SW480 (cell line): Measurements from ENCODE around the gene CYBRD1.
"Not testable (repeated sequence)": the region's sequence is repeated elsewhere in the genome, so short reads cannot be mapped to it uniquely, and the experiment has no call there.

Experiments used
- DNase-seq: peaks from one replicate; pipeline ENCODE4 v3.0.0-alpha.2; 2016; ENCODE audit warnings: low spot score

CYBRD1 gene, protein sequence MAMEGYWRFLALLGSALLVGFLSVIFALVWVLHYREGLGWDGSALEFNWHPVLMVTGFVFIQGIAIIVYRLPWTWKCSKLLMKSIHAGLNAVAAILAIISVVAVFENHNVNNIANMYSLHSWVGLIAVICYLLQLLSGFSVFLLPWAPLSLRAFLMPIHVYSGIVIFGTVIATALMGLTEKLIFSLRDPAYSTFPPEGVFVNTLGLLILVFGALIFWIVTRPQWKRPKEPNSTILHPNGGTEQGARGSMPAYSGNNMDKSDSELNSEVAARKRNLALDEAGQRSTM

DNA sequence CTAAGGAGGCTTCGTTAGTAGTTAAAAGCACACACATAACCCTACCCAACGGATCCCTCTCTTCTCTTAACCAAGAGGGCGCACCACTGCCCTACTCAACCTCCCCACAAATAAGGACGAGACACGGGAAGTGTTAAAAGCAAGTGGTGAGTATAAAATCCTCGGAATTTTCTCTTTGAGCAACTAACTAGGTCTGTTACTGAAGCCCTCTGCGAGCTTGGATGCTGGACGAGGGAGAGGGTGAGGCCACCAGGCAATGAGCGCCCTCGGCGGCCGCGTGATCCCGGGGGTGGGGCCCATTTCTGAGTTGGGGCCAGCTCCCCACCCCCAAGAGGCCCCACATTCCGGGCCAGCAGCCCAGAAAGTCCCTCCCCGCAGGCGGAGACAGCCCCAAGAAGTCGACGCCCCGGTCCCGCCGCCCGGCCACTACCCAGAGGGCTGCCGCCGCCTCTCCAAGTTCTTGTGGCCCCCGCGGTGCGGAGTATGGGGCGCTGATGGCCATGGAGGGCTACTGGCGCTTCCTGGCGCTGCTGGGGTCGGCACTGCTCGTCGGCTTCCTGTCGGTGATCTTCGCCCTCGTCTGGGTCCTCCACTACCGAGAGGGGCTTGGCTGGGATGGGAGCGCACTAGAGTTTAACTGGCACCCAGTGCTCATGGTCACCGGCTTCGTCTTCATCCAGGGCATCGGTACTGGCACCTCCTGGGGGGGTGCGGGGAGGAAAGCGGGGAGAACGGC, at the start of gene CYBRD1:
CYBRD1 (plus strand) TSS at position 423 of the 736 bp plus-strand sequence; CDS start at position 495, 72 bp downstream.
- DNase-seq, result peak; percentile 66

DNA sequence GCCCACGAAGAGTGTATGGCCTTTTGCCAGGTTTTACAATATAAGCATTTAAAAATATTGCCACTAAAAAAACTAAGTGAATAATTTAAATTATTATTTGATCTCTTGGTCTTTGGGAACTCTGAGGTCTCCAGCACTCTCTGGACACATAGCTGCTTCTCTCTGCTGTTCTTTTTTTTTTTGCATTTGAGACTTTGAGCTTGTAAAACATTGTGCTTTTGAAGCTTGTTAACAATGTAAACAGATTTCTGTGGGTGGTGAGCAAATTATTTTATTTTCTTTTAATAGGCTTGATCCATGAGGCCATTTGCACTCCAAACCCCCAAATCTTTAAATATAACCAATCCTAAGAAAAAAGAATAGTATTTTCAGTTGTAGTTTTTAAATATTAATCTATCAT, 46.3 kb upstream of the CYBRD1 start:
- DNase-seq, result no peak

DNA sequence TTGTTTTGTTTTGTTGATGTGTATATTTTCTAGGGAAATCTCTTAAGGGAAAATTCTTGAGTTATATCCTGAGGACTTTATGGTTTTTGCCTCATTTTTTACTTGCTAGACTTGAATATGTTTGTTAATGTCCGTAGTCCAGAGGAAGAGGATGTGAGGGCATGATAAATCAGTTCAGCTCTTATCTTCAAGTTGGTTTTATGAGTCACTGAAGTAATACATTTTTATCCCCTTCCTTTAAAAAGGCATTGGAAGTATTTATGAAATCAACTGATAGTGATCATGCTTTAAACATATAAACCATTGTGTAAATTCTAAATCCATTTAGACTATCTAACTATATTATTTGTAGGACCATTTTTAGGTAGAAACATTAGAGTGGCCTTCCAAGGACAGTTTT, 43.9 kb upstream of the CYBRD1 start:
- no peak for DNase-seq

DNA sequence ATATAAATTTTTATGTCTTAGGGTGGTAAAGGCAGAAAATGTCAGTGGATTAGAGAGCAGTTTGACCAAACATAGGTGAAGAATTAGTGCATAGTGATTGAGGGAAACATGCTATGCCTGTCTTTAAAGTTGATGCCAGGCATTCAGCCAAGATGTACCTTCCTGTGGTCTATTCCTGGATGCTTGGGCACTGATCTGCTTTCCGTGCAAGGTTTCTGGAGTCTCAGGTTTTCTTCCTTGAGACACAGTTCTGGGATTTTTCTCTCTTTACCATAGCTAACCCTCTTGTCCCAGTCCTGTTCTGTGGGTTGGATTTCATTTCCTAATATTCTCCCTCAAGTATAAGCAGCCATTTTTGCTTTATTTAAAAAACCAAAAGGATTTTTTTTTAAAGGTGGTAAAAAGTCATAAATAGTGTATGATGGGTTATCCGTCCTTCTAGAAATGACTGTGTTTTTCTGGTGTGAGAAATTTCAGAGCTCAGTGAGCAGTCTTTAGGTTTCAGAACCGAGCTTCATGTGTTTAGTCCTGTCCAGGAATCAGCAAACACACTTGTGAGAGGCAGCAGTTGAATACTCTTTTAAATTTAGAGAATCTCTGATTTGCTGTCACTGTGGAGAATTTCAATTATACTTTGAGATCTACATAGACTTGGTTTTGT, 43.0 kb upstream of the CYBRD1 start:
- DNase-seq, result no peak

DNA sequence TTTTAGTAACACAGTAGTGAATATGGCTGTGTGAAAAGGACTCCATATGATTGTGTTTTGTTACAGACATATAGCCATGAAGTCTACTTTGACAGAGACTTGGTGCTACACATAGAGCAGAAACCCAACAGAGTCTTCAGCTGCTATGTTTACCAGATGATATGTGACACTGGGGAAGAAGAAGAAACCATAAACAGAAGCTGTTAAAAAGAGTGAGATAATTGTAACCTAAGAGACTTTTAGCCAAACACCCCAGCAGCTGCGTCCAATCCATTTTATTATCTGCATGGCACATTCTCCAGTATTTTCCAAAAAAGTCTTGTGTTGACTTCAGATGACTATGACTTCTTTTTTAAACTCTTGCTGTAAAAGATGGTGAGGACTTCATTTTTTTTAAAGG, 41.4 kb upstream of the CYBRD1 start:
- DNase-seq, result no peak

DNA sequence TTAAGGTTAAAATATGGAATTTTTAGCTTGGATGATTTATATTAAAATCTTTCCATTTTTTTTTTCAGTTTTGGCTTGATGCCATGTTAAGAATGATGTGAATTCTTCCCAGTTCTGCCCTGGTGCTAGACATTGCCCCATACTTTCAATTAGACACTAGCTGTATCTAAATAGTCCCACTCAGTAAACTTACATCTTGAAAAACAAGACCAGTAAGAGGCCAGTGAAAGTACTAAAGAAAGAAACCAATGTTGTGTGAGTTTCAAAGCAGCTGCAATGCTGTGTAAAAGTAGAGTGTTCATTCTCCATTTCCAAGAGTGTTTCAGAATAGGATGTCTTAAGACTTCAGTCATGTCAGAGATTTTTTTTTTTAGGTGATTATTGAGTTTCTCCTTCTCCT, 40.0 kb upstream of the CYBRD1 start:
- no peak for DNase-seq

DNA sequence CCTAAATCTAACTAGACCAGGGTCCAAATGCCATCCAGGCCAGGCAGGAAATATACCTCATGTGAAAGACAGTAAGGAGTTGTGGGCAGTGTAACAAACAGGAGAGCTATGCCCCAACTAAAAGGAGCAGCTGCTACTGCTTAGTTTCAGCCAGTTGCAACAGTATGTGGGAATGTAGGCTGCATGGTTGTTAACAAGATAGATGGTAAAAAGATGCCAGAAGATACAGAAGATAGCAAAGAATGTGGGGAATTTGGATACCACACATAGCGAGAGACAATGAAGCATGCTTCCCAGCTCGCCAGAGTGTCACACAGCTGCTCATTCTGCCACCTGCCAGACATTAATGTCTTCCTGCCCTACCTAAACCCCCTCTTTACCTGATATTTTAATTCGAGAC, 39.4 kb upstream of the CYBRD1 start:
- no peak for DNase-seq

DNA sequence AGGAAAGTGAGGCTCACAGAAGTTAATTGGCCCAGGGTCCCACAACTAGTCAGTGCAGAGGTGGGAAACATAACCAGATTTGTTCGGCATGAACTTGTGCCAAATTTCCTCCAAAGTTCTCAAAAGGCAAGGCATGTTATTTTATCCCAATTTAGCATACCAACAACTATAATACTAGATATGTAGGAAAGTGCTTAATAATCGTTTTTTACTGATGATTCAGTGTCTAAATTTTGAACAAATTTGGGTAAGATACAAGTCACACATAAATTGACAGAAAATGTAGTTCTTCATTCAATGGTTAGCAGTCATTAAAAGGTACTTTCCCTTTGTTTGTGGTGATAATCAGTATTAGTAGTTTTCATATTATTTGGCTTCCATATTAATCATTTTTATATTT, 38.5 kb upstream of the CYBRD1 start:
- no peak for DNase-seq

DNA sequence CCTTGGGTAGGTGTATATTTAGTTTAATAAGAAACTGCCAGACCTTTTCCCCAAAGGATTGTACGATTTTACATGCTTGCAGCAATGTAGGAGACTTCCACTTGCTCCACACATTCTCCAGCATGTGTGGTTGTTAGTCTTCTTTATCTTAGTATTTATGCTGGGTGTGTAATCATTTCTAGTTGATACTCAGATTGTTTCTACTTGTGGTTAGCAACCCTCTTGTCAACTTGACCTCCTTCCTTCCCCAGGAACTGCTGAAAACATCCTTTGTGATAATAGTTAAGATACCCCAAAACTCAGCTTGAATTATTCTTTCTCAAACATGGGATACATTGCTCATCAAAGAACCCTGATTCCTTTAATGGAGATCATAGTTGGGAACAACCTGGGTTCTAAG, 37.2 kb upstream of the CYBRD1 start:
- DNase-seq, result no peak

DNA sequence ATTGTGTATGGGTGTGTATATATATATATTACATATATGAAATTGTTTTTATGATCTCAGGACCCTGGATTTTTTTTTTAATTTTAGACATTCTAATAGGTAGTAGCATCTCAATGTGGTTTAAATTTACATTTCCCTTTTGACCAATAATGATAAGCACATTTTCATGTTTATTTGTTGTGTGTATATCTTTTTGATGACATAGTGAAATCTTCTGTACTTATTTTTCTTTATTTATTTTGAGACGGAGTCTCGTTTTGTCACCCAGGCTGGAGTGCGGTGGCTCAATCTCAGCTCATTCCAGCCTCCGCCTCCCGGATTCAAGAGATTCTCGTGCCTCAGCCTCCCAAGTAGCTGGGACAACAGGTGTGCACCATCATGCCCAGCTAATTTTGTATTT, 35.1 kb upstream of the CYBRD1 start:
- no peak for DNase-seq

DNA sequence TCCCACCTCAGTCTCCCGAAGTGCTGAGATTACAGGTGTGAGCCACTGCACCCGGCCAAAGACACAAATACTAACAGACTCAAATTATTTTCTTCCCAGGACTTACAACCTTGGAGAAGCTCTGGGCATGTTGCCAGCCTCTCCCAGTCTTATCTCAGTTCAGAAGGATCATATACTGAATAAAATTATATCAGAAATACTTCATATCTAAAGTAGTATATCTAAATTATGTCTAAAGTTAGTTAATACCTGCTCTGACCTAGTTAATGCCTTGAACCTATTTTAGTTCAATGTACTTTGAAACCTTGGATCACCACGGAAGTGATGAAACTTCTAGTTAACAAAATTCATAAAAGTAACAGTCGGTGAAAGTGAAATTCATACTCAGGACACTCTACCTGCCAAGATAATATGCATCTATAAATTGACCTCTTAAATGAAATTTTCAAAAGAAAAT, 34.4 kb upstream of the CYBRD1 start:
- no peak for DNase-seq

DNA sequence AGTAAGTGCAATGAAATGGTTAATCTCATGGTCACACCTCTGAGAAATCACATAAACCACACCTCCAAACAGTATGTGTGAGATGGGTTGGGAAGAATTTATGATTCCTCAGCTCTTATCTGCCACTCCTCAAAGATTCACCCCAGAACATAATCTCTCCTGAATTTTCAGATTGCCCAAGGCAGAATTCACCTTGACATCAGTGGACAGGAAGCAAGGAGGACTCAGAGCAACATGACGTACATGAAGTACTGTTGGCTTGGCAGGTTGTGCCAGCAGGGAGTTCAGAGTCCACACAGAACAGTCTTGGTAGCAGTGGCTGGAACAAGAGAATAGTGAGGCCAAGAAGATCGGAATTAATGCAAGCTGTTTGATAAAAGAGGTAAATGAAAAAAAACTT, 31.7 kb upstream of the CYBRD1 start:
- DNase-seq, result no peak

DNA sequence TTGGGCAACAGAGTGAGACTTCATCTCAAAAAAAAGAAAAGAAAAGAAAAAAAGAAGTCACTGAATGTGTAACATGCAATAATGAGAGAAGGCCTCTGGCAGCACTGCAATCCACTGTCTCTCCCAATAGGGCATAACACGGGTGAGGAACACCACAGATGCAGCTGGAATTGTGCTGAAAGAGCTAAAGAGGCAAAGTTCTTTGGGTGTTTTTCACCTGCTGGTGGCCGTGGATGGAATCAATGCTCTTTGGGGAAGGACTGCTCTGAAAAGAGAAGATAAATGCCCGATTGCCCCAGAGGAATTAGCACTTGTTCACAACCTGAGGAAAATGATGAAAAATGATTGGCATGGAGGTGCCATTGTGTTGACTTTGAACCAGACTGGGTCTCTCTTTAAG, 31.0 kb upstream of the CYBRD1 start:
- no peak for DNase-seq

DNA sequence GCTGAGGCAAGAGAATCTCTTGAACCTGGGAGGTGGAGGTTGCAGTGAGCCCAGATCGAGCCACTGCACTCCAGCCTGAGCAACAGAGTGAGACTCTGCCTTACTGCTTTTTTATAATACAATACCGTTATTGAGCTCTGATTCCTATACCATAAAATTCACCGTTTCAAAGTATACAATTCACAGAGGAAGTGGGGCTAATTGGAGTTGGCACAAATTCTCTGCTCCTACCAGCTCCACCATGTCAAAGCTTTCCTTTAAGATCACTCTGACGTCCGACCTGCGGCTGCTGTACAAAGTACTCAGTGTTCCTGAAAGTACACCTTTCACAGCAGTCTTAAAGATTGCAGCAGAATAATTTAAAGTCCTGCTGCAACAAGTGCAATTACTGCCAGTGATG, 29.6 kb upstream of the CYBRD1 start:
- no peak for DNase-seq

DNA sequence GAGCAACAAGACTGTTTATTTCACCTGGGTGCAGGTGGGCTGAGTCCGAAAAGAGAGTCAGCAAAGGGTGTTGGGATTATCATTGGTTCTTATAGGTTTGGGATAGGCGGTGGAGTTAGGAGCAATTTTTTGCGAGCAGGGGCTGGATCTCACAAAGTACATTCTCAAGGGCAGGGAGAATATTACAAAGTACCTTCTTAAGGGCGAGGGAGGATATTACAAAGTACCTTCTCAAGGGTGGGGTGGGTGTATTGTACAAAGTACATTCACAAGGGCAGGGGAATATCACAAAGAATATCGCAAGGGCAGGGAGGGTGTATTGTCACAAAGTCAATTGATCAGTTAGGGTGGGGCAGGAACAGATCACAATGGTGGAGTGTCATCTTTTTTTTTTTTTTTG, 24.6 kb upstream of the CYBRD1 start:
- not testable (repeated sequence) for DNase-seq

DNA sequence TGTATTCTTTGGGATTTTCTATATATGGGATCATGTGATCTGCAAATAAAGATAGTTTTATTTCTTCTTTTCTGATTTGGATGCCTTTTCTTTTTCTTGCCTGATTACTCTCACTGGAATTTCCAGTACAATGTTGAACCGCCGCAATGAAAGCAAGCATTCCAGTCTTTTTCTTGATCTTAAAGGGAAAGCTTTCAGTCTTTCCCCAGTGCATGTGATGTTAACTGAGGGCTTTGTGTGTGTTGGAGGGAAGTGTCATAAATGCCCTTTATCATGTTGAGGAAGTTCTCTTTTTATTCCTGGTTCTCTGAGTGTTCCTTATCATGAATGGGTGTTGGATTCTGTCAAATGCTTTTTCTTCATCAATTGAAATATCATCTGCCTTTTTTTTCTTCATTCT, 16.9 kb upstream of the CYBRD1 start:
- no peak for DNase-seq

DNA sequence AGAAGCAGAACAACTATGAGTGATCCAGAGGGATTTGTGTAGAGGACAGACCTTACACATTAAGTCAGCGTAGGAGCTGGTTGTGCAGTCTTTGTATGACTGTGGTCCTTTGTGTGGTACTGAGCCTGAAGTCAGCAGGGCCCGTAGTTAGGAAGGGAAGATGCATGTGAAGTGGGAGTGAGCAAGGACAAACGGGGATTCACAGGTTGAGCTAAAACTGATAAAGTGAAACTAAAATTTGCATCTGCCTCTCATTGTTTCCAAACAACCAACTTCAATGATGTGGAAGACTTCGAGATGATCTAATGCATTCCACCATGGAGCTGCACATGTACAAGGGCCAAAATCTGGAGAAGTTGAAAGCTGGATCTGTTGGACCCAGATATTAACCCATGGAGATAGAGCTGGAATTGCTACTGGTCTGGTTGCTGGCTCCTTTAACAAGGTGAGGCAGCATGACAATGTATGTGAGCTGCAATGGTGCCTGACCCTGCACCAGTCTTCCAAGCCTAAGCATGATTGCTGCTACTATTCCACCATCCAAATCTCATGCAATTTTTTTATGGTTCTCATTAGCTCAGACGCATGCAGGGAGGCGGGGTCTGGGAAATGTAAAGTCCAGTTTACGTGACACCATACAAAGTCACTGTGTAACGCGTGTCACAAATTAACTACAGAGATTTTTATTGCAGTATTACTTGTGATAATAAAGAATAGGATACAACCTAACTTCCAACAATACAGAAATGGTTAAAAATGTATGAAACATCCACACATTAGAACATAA, 12.1 kb upstream of the CYBRD1 start:
- DNase-seq, result no peak

DNA sequence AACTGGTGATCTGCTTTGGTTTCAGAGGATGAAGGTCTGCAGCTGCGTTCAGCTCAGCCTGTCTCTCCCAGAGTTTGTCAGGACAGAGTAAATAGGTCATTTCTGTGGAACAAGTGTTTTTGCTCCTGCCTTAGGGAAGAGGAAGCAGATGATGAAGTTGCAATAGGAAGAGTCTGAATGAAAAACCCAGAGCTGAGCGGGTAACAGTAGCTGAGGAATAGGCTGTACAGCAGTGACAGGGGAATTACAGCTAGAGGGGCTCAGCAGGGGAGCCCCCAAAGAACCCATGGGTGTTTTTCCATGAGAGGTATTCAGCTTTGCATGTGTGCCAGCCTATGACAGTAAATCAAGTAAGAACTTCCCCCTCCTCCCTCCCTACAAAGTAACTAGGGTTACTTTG, 10.3 kb upstream of the CYBRD1 start:
- DNase-seq, result no peak

DNA sequence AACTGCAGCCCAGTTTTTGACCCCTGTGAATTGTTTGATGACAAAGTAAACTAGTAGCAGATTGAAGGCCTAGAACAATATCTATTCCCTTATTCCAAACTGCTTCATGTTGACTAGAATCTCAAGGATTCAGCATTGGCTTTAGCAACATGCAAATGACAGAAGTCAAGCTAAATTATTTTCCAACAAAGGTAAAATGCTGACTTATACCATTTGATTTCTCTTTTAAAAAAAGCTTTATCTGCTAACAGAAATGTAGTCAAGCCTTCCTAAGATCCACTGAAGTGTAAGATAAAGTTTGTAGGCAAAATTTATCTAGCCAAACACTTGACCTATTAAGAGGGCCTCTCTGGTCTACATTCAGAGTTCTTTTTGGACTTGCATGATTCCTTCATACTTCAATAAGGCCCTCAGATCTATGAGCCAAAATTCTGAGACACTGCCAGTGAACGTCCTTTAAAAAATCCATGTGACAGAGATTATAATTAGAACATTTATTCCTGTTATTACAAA, 9.5 kb upstream of the CYBRD1 start:
- DNase-seq, result no peak

DNA sequence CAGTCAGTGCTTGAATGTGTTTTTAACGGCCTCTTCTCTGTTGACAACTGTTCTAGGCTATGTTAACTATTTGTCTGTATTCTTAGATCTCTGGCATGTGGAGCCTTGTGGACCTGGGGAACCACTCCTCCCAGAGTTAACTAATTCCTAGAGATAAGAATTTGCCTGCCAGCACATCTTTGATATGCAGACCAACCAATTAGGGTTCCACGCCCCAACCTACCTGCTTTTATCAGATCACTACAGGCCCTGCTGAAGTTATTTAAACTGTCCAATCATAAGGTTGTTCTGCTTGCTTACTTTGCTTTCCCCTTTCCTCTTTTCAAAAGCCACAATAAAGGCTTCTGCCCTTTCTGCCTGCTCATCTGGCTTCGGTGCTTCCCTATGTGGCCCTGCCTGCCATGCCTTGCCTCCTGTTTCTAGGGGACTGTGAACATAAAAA, 8.5 kb upstream of the CYBRD1 start:
- peak; percentile 50 for DNase-seq

DNA sequence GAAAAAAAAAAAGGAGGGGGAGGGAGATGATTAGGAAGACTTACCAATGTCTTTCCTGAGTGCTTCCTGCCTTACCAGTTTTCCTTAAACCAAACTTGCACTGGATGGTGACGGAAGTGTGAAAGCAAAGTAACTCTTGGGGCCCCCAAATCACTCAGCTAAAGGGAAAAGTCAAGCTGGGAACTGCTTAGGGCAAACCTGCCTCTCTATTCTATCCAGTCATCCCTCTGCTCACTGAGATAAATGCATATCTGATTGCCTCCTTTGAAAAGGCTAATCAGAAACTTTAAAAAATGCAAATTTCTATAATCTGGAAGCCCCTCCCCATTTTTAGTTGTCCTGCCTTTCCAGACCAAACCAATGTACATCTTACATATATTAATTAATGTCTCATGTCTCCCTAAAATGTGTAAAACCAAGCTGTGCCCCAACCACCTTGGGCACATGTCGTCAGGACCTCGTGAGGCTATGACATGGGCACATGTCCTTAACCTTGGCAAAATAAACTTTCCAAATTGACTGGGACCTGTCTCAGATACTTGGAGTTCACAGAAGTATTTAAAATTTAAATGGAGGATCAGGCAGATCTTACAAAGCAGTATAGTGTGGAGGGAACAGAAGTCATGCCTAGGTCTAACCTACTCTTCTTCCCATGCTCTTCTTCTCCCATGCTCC, 7.2 kb upstream of the CYBRD1 start:
- DNase-seq, result no peak
